Measurements from ENCODE around the gene CHST10.
A peak's percentile ranks its signal among the peaks of the same experiment; 100 is the strongest.
"Not testable (repeated sequence)": the region's sequence is repeated elsewhere in the genome, so short reads cannot be mapped to it uniquely, and the experiment has no call there.

Gene CHST10

GRCh38 chr2:100393362-100393761 is 24.1 kb downstream of the CHST10 start:
- no peak for DNase-seq (ENCODE audit: low read depth in 2 of 2)

GRCh38 chr2:100392715-100393114 is 24.8 kb downstream of the CHST10 start:
- DNase-seq (ENCODE audit: low read depth in 2 of 2) = no peak

GRCh38 chr2:100391735-100392515 is 25.5 kb downstream of the CHST10 start:
- DNase-seq (ENCODE audit: low read depth in 2 of 2) = no peak

DNA sequence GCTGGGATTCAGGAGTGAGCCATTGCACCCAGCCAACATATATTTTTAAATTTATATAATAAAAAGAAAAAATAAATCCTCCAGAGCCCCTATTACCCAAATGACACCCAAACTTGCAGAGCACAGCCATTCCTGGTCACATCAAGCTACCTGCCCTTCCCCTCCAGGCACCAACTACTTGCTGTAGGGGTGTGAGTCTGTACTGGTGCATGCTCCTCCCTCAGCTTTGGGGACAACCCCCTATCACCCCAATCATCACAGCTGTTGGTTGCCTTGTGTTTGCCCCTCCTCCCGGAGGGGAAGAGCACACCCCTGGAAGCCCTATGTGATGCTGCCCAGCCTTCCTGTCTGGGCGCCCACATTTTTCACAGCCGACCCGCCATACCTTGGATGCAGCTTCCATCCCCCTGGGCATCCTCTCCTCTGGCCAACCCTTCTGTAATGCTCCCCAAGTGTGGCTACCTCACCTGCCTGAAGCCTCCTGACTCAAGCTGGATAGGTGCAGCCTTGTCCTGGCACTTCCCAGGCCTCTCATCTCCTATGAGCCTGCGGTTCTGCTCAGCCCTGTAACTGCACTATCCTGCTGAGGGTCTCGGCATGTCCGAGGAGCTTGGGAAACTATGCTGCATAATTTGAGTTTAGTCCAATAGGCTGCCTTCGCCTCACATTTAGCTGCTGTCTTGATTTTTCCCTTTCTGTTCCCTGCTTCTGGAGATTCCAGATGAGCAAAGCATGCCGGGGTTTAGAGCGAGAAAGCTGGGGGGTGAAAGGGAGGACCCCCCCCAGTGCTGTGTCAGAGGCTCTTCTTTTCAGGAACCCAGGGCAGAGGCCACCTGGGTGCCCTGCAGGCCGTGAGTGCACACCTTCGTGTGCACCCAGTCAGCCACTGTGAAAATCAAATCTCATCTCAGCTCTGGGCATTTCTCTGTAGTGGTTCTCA is 27.2 kb downstream of the CHST10 start:
- no peak for DNase-seq (ENCODE audit: low read depth in 2 of 2)

- no peak for DNase-seq (ENCODE audit: low read depth in 2 of 2)
Observed at GRCh38 chr2:100388703-100389102, 28.8 kb downstream of the CHST10 start.

DNA sequence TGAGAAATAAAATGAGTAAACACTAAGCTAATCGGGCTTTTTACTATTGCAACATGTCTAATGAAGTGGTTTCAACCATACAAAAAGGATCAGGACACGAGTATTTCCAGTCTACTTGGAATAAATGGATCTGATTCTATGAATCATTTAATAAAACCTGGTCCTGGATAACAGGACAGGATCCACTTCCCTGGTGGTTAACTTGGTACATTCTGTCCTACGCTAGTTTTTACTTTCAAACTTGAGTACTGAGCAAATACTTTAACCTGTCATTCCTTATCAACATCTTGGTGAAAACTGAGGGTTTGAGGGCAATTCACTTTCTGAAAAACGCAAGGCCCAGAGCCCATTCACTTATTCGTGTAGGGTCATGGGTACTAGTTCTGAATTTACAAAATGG is 33.5 kb downstream of the CHST10 start:
- DNase-seq (ENCODE audit: low read depth in 2 of 2) = no peak

DNA sequence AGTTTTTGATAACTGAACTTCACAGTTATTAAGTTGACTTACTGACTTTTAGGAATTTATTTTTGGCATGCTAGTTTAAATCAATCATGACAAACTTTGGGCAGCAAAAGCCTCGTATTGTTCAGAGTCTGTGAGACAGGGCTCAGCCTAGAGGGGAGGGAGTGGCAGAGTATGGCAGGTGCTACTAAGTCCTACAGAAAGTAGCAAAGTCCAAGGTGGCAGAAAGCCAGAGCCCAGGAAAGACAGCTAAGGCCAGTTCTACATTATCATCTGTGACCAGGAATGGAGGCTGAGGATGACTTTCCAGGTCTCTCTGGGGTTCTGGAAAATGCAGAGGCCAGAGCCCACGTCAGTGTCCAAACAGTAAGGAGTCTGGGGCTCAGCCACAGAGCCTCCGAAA is 34.2 kb downstream of the CHST10 start:
- DNase-seq (ENCODE audit: low read depth in 2 of 2) = no peak

- DNase-seq (ENCODE audit: low read depth in 2 of 2) = peak; percentile 59 to 70
Observed at GRCh38 chr2:100381240-100381639, 36.2 kb downstream of the CHST10 start.

GRCh38 chr2:100380681-100381080 is 36.8 kb downstream of the CHST10 start:
- no peak for DNase-seq (ENCODE audit: low read depth in 2 of 2)

DNA sequence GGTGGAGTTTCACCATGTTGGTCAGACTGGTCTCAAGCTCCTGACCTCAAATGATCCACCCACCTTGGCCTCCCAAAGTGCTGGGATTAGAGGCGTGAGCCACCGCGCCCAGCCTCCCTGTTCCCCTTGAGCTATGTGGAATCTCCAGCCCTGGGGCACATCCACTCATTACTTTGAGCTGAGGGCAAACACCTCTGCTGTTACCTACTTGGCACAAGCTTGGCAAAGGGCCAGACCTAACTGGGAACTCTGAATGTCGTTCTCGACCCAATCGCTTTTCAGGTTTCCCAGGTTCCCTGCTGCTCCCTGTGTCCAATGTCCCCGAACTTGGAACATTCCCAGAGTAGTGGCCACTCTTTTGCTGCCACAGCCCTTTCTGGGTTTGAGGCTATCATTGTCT is 40.6 kb downstream of the CHST10 start:
- DNase-seq (ENCODE audit: low read depth in 2 of 2) = no peak

DNA sequence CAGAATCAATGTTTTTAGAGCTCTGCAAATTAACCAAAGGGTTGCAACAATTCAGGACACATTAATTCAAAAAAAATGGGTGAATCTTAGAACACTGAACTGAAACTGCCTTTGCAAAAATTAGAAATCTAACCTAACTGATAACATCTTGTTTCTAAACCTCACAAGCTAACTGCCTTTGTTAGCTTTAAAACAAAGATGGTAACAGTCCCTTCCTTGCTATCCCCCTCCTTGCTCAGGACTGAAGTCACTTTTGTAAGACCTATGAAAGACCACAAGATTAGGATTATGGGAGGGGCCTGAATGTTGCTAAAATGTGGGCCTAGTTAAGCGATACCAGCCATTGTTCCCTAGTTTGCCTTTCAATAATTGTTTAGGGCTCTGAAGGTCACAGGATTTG is 50.3 kb downstream of the CHST10 start:
- DNase-seq (ENCODE audit: low read depth in 2 of 2) = no peak

DNA sequence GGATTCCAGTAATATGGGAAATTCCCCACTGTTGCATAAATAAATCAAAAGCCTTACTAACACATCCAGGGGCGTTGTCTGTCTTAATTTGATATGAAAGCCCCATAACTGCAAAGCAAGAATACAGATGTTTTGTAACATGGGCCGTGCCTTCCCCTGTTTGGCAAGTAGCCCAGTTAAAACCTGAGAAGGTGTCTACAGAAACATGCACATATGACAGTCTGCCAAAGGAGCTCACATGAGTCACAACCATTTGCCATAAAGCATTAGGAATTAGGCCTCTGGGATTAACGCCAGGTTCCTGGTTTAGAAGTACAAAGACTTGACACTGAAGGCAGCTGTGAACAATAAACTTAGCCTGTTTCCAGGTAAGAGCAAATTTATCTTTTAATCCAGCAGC is 52.0 kb downstream of the CHST10 start:
- no peak for DNase-seq (ENCODE audit: low read depth in 2 of 2)

- not testable (repeated sequence) for DNase-seq (ENCODE audit: low read depth in 2 of 2)
Observed at GRCh38 chr2:100362269-100362668, 55.2 kb downstream of the CHST10 start.

DNA sequence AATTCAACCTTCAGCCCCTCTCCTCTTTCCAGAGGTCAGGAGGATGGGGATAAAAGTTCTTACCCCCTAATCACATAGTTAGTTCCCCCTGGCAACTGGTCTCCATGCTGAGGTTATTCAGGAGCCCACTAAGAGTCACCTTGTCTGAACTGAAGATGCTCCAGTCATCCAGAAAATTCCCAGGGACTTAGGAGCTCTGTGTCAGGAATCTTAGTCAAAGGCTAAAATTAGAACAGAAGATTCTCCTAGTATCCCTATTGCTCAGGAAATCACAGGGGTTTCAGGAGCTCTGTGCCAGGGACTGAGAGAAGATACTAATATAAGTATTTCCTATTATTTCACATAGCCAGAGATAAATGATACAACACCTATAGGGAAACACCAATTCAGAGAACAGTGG is 57.9 kb downstream of the CHST10 start:
- DNase-seq (ENCODE audit: low read depth in 2 of 2) = no peak

- no peak for DNase-seq (ENCODE audit: low read depth in 2 of 2)
Observed at GRCh38 chr2:100358554-100358953, 58.9 kb downstream of the CHST10 start.

DNA sequence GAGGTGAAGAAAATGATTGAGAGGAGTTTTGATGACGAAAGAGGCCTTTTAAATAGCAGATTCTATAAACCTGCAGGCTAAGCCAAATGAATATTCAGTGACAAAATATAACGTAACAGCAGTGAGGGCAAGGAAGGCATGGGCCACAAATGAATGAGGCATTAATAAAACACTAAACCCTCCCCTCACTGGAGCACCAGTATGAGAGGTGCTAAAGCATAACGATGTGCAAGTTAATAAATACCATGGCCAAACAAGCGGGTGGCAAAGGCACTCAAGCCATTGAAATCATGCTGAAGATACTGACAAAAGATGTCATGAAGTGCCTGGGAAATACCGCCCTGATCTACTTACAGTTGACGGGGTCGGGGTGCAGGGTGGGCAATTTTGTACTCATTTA is 64.9 kb downstream of the CHST10 start:
- no peak for DNase-seq (ENCODE audit: low read depth in 2 of 2)

DNA sequence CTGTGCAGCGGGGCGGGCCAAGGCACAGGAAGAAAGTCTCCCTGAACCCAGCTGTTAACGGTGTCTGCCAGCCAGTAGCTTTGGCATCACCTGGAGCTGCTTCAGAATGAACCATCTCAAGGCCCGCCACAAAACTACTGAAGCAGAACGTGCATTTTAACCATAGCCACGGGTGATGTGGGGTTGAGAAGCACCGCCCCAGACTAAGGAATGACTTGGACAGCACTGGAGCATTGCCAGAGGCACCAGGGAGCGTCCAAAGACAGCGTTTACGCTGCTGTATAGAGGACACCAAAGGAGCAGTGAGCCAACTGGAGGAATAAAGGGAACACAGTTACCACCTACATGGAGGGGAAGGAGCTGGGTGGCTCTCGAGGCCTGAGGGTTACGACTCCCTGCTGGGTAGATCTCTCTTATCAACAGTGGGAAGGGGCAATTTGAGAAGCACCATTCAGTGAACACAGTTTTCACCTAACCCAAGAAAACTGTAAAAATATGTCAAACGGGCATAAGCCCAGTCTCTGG is 66.7 kb downstream of the CHST10 start:
- DNase-seq (ENCODE audit: low read depth in 2 of 2) = no peak

GRCh38 chr2:100345144-100345543 is 72.3 kb downstream of the CHST10 start:
- DNase-seq (ENCODE audit: low read depth in 2 of 2) = not testable (repeated sequence)

- no peak for DNase-seq (ENCODE audit: low read depth in 2 of 2)
Observed at GRCh38 chr2:100344433-100344832, 73.0 kb downstream of the CHST10 start.

GRCh38 chr2:100342466-100342865 is 75.0 kb downstream of the CHST10 start:
- DNase-seq (ENCODE audit: low read depth in 2 of 2) = not testable (repeated sequence)

Data from stimulated activated CD4-positive, alpha-beta T cell treated with anti-CD3 and anti-CD28 coated beads, Interleukin-1b, Interleukin-23, amount 100 ng/mL, for 4 hours (primary cell).